NK-92 treated with Interleukin-12 subunit alpha and Interleukin-12 subunit beta, amount 100 ng/mL, for 24 hours (cell line): ENCODE data around the gene SUMO3.
"Not testable (repeated sequence)": the region's sequence is repeated elsewhere in the genome, so short reads cannot be mapped to it uniquely, and the experiment has no call there.

ENCODE experiments used
- DNase-seq: peaks from one replicate; lab custom pipeline; 2025; lab: John Stamatoyannopoulos, UW

SUMO3 gene

GRCh38 chr21:44846485-44847260 is 28.8 kb upstream of the SUMO3 start:
- DNase-seq, result no peak

- DNase-seq, result no peak
Observed at GRCh38 chr21:44846224-44846484, 28.3 kb upstream of the SUMO3 start.

GRCh38 chr21:44845418-44846223 is 27.8 kb upstream of the SUMO3 start:
- DNase-seq, result no peak

- DNase-seq, result no peak
Observed at GRCh38 chr21:44844256-44844655, 26.4 kb upstream of the SUMO3 start.

GRCh38 chr21:44842721-44843445 is 25.0 kb upstream of the SUMO3 start:
- DNase-seq, result no peak

GRCh38 chr21:44842087-44842486 is 24.2 kb upstream of the SUMO3 start:
- no peak for DNase-seq

GRCh38 chr21:44840771-44841170 is 22.9 kb upstream of the SUMO3 start:
- no peak for DNase-seq

- DNase-seq, result no peak
Observed at GRCh38 chr21:44838951-44839350, 21.1 kb upstream of the SUMO3 start.

GRCh38 chr21:44838039-44838895 is 20.4 kb upstream of the SUMO3 start:
- no peak for DNase-seq

DNA sequence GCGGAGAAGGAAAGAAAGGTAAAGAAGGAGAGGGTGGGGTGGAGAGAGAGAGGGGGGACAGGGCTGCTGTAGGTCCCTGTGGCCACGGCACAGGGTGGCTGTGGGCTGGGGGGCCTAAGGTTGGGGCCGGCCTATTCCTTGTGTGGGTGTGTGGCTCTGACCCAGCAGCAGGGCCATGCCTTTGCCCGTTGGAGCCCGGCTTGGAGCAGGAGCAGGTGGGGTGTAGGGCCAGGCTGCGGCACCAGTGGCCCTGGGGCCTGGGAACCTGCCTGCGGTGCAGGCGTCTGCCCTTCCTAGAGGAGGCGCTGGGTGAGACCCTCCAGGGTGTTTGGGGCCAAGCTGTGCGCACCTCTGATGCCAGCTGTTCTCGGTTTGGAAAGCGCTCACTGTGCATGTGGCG is 19.7 kb upstream of the SUMO3 start:
- no peak for DNase-seq

DNA sequence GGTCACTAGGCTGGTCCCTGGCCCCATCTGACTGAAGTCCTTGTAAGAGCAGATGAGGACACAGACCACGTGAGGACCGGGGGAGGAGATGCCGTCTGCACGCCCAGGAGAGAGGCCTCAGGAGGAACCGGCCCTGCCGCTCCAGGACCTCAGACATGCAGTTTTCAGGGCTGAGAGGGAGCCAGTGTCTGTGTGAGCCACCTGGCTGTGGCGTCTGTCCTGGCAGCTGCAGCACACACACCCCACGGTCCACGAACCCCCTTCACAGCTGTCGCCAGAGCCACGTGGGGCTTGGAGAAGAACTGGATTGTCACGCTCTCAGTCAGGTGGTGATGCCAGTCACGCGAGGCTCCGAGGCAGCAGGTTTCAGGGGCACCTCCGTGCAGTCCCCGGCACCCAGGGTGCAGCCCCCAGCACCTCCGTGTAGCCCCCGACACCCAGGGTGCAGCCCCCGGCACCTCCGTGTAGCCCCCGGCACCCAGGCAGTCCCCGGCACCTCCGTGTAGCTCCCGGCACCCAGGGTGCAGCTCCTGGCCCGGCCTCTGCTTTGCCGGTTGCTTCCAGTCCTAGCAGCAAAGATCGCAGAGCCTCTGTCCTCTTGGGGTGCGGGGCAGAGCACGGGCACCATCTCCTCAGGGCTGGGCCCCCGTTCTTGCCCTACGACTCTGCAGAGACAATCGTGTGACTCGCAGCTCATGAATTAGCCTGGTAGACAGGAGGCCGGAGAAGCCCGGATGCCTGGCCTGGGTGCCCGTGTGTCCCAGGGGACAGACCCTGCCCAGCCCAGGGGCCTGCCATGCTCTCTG is 19.0 kb upstream of the SUMO3 start:
- DNase-seq, result no peak

- no peak for DNase-seq
Observed at GRCh38 chr21:44836349-44836665, 18.4 kb upstream of the SUMO3 start.

DNA sequence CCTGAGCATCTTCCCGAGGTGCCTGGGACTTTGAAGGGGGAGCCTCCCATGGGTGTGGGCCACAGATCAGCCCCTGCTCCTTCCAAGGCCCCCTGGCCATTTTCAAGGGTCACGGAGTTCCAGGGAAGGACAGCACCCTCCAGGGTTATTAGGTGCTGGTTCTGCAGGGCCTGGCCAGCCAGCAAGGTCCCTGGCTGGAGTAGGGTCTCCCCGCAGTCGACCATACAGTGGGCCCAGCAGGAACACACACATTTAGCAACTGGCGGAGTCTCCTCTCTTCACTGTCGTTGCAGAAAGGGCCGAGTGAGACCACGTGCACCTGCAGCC is 17.7 kb upstream of the SUMO3 start:
- no peak for DNase-seq

DNA sequence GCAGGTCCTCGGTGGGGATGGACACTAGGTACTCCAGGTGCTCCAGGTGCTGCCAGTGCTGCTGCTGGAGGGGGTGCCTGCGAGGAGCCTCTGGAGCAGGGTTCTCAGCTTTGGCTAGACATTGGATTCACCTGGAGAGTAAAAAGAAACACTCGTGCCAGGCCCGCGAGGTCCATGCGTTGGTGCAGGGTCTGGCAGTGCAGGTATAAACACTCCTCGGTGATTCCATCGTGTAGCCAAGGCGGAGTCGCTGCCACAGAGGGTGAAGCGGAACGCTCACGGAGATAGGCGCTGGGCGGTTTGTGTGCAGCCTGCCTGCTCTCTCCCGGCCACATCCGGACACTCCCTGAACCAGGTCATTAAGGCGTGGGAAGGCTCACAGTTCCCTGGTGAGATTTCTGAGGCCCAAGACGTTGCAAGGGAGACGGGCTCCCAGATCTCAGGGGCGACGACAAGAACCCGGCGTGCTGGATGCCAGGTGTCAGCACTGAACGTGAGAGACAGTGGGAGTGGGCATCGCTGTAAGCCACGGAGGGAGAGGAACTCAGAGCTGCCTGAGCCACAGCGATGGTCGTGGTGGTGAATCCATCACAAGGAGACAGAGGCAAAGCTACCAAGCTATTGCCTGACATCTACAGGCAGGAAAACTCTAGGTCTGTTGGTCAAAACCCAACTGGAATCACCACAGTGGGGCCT is 17.2 kb upstream of the SUMO3 start:
- DNase-seq, result no peak

DNA sequence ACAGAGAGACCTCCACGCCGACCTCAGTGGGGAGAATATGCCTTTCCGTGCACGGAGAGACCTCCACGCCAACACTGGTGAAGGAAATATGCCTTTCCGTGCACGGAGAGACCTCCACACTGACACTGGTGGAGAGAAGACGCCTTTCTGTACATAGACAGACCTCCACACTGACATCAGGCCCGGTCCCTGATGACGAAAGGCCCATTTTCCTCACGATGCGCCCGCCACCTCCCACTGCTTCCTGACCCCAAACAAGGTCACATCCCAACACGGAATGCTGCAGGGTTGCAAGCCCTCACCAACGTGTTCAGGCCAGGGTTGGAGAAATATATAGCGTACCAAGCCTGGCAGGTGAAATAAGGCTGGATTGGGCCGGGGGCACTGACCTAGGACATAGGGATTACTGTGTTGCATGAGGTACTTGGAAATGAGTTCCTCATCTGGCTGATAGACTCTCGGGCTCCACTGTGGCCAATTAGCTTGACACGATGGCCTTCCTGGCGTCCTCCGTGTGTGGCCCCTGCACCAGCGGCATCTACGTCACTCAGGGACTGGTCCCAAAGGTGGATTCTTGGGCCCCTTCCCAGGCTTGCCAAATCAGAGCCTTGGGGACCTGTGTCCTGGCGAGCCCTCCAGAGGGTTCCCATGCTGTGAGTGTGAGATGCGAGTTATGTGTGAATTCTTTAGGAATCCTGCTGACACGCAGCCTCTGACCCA is 16.5 kb upstream of the SUMO3 start:
- DNase-seq, result no peak

- no peak for DNase-seq
Observed at GRCh38 chr21:44833663-44834062, 15.8 kb upstream of the SUMO3 start.

GRCh38 chr21:44832516-44833255 is 14.8 kb upstream of the SUMO3 start:
- not testable (repeated sequence) for DNase-seq

DNA sequence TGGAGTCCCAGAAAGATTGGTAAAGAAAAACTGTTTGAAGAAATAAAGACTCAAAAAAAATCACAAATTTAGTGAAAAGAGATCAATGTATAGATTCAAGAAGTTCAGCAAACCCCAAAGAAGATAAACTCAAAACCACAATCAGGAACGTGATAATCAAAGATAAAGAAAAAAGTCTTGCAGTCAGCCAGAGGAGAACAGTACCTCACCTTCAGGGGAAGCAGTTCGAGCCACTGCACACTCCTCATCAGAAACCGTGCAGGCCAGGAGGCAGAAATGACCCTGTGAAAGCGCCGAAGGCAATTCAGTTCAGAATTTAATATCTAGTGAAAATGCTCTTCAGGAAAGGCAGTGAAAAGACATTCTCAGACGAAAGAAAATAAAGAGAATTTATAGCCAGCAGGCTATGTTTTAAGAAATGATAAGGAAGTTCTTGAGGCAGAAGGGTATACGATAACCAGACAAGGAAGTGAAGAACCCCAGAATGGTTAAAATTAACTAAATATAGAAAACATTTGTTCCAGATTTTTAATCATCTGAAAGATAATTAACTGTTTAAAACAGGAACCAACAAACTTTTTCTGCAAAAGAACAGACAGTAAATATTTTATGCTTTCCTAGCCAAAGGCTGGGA is 13.5 kb upstream of the SUMO3 start:
- DNase-seq, result no peak

DNA sequence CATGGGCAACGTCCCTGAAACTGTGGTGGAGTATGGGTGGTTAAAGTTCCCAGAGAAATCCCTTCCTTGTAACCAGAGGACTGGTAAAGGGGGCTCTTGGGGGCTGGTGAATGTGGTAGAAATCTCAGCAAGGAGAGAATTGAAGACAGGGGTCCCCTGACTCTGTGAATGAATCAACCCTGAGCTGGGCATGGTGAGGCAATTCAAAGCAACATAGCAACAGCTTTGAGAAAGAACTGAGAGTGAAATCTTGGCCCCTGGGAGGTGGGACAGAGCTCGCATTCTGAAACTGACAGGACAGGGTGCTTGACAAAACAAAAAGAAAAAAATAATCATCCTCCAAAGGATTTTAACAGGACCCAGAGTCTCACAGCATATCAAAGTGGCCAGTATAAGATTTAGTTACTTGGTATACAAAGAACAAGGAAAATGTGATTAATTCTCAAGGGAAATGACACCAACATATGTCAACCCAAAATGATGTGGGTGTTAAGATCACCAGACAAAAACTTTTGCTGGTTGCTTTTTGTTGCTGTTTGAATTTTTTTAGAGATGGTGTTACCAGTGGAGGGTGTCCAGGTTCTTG is 11.7 kb upstream of the SUMO3 start:
- DNase-seq, result no peak
